ENCODE results near the gene SLC38A11.
"Not testable (repeated sequence)": the region's sequence is repeated elsewhere in the genome, so short reads cannot be mapped to it uniquely, and the experiment has no call there.

SLC38A11 gene, protein sequence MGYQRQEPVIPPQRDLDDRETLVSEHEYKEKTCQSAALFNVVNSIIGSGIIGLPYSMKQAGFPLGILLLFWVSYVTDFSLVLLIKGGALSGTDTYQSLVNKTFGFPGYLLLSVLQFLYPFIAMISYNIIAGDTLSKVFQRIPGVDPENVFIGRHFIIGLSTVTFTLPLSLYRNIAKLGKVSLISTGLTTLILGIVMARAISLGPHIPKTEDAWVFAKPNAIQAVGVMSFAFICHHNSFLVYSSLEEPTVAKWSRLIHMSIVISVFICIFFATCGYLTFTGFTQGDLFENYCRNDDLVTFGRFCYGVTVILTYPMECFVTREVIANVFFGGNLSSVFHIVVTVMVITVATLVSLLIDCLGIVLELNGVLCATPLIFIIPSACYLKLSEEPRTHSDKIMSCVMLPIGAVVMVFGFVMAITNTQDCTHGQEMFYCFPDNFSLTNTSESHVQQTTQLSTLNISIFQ

DNA sequence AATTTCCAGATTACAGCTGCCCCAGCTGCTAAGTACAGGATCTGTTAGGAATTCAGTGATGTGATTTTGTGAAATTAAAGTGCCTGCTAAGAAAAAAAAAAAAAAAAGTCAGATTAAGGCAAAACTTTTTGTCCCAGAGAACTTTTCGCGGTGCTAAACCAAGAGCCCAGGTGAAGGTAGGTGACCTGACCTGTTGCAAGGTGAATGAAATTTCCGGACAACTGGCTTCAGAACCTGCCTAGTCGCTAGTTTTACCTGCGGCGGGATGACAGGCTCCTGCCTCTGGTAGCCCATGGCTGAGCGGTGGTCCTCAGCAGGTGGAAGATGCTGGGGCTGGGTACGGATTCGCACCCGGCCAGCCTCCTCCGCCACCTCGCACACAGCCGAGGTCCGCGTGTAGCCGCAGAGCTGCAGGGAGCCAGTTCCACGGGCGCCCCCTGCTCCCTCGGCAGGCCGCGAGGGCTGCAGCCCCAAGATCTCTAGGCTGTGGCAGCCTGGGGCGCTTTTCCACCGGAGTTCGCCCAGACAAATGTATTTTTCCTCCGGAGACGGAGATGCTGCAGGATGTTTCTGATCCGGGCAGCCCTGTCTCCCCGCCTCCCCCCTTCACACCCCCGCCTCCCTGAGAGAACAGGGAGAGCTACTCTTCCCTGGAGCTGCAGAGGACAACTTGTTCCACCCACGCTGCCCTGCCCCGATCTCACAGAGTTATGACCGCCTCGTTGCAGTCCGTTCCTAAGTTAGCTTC is at the start of gene SLC38A11:
SLC38A11 (minus strand) TSS at position 572 of the 748 bp plus-strand sequence; CDS start at position 294, 278 bp downstream.
- peaks cover 11% of the 10 kb centered on the region for H3K27me3 ChIP-seq (ENCODE audit: control insufficient read depth, insufficient read depth, low read length)
- no peaks in the 10 kb centered on the region for H3K9me3 ChIP-seq (ENCODE audit: control insufficient read depth, insufficient read depth, low read length)
- H3K4me1 ChIP-seq (ENCODE audit: control insufficient read depth, insufficient read depth, low read length): peaks cover 2% of the 10 kb centered on the region
- no peak within 1 kb of the TSS for H3K9ac ChIP-seq (ENCODE audit: low read depth, low read length)
- H3K4me3 ChIP-seq (ENCODE audit: low read depth, low read length): peak within 1 kb of the TSS; percentile 33
- H3K36me3 ChIP-seq (ENCODE audit: control insufficient read depth, insufficient read depth, low read length): no peaks in the 10 kb centered on the region

DNA sequence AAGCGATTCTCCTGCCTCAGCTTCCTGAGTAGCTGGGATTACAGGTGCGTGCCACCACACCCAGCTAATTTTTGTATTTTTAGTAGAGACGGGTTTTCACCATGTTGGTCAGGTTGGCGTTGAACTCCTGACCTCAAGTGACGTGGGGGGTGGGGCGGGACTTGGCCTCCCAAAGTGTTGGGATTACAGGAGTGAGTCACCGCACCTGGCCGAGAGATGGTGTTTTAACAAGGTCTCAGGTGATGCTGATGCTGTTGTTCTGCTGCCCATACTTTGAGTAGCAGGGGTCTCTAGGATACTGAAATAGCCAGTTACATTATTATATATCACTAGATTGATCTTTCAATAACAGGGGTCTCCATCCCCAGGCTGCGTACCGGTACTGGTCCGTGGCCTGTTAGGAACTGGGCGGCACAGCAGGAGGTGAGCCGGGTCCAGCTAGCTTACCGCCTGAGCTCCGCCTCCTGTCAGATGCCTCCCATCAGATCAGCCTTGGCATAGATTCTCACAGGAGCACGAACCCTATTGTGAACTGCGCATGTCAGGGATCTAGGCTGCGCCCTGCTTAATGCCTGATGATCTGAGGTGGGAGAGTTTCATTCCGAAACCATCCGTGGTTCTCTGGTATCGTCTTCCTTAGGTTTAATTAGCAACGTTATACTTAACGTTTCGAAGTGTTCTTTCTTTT is 48.3 kb upstream of the SLC38A11 start:
- Histone ChIP-seq H3K4me3 (ENCODE audit: low read depth, low read length) (no peak overlapping the region), H3K4me1 (ENCODE audit: control insufficient read depth, insufficient read depth, low read length) (no peaks in the 10 kb centered on the region), H3K9ac (ENCODE audit: low read depth, low read length) (no peak overlapping the region), H3K9me3 (ENCODE audit: control insufficient read depth, insufficient read depth, low read length) (no peaks in the 10 kb centered on the region), H3K36me3 (ENCODE audit: control insufficient read depth, insufficient read depth, low read length) (no peaks in the 10 kb centered on the region), H3K27me3 (ENCODE audit: control insufficient read depth, insufficient read depth, low read length) (no peaks in the 10 kb centered on the region)

DNA sequence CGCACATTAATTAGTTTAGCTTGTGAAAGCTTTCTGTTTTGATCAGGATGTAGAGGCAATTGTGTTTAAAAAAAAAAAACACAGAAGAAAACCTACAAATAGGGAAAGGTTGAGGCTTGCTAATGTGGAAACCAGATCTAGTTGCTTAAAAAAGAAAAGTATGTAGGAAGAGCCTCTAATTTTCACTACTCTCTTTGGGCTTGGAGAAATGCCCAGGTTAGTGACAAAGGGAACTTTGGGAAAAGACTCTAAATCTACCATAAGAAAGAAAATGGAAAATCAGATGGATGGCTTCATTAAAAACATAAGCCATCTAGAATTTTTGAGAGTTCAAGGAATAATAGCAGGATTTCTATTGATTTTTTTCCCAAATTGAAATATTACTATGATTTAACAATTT is 47.3 kb upstream of the SLC38A11 start:
- no peaks in the 10 kb centered on the region for H3K36me3 ChIP-seq (ENCODE audit: control insufficient read depth, insufficient read depth, low read length)
- no peaks in the 10 kb centered on the region for H3K4me1 ChIP-seq (ENCODE audit: control insufficient read depth, insufficient read depth, low read length)
- H3K4me3 ChIP-seq (ENCODE audit: low read depth, low read length): no peak overlapping the region
- no peaks in the 10 kb centered on the region for H3K9me3 ChIP-seq (ENCODE audit: control insufficient read depth, insufficient read depth, low read length)
- no peak overlapping the region for H3K9ac ChIP-seq (ENCODE audit: low read depth, low read length)
- H3K27me3 ChIP-seq (ENCODE audit: control insufficient read depth, insufficient read depth, low read length): no peaks in the 10 kb centered on the region

DNA sequence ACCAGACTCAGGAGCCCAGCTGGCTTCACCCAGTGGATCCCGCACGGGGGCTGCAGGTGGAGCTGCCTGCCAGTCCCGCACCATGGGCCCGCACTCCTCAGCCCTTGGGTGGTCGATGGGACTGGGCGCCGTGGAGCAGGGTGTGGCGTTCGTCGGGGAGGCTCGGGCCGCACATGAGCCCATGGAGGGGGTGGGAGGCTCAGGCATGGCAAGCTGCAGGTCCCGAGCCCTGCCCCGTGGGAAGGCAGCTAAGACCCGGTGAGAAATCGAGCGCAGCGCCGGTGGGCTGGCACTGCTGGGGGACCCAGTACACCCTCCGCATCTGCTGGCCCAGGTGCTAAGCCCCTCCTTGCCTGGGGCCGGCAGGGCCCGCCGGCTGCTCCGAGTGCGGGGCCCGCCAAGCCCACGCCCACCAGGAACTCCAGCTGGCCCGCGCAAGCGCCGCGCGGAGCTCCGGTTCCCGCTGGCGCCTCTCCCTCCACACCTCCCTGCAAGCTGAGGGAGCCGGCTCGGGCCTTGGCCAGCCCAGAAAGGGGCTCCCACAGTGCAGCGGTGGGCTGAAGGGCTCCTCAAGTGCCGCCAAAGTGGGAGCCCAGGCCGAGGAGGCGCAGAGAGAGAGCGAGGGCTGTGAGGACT is 39.5 kb upstream of the SLC38A11 start:
- not testable (repeated sequence) for H3K4me3 ChIP-seq (ENCODE audit: low read depth, low read length); H3K36me3 ChIP-seq (ENCODE audit: control insufficient read depth, insufficient read depth, low read length)

DNA sequence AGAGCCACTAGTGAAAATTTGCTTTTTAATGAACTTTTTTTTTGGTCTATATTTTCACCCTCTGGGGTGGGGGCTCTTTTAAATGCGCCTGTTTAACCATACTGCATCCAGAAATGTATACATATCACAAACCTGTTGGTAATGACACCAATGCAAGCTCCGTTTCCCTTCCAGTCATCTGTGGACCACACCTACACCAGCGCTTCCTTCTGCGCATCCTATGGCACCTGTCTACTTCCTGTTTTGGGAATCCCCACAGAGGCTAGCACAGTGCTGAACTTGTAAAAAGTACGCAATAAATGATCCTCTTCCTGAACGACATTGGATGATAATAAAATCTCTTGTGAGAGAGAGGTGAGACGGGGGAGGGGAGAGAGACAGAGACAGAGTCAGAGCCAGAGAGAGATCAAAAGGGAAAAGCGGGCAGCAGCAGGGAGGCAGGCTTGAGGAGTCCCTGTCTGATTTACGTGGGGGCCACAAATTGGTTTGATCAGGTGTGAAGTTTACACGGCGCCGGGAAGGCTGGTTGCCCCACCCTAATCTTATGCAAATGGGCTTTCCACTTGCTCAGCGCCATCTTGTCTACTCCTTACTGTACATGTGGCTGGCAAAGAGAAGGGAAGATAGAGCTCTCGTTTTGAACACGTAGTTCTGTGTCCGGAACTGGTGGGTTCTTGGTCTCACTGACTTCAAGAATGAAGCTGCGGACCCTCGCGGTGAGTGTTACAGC is 38.1 kb upstream of the SLC38A11 start:
- no peak overlapping the region for H3K4me3 ChIP-seq (ENCODE audit: low read depth, low read length)
- H3K9ac ChIP-seq (ENCODE audit: low read depth, low read length): no peak overlapping the region
- H3K4me1 ChIP-seq (ENCODE audit: control insufficient read depth, insufficient read depth, low read length): no peaks in the 10 kb centered on the region
- no peaks in the 10 kb centered on the region for H3K9me3 ChIP-seq (ENCODE audit: control insufficient read depth, insufficient read depth, low read length)
- H3K36me3 ChIP-seq (ENCODE audit: control insufficient read depth, insufficient read depth, low read length): no peaks in the 10 kb centered on the region
- H3K27me3 ChIP-seq (ENCODE audit: control insufficient read depth, insufficient read depth, low read length): no peaks in the 10 kb centered on the region

More for the DNA sequence above, 39.5 kb upstream of the SLC38A11 start:
- not testable (repeated sequence) for H3K9me3 ChIP-seq (ENCODE audit: control insufficient read depth, insufficient read depth, low read length); H3K9ac ChIP-seq (ENCODE audit: low read depth, low read length); H3K4me1 ChIP-seq (ENCODE audit: control insufficient read depth, insufficient read depth, low read length); H3K27me3 ChIP-seq (ENCODE audit: control insufficient read depth, insufficient read depth, low read length)

DNA sequence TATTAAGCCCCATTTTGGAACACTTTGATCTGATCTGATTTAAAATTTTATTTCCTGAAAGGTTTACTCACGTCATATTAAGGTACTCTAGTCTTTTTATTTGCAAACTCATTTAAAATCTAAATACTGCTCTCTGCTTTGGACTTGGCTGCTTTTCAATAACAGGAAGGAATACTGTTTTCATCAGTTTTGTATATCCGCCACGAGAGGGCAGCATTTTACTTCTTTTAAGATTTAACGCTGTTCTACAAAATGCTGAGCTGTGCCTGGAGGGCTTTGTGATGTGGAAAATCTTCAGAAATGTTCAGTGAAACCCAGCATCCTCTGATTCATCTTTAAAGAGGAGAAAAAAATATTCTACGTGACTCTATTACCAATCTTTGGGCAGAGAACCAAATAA is 37.5 kb upstream of the SLC38A11 start:
- Histone ChIP-seq H3K9me3 (ENCODE audit: control insufficient read depth, insufficient read depth, low read length) (no peaks in the 10 kb centered on the region), H3K4me1 (ENCODE audit: control insufficient read depth, insufficient read depth, low read length) (no peaks in the 10 kb centered on the region), H3K4me3 (ENCODE audit: low read depth, low read length) (no peak overlapping the region), H3K27me3 (ENCODE audit: control insufficient read depth, insufficient read depth, low read length) (no peaks in the 10 kb centered on the region), H3K9ac (ENCODE audit: low read depth, low read length) (no peak overlapping the region), H3K36me3 (ENCODE audit: control insufficient read depth, insufficient read depth, low read length) (no peaks in the 10 kb centered on the region)

DNA sequence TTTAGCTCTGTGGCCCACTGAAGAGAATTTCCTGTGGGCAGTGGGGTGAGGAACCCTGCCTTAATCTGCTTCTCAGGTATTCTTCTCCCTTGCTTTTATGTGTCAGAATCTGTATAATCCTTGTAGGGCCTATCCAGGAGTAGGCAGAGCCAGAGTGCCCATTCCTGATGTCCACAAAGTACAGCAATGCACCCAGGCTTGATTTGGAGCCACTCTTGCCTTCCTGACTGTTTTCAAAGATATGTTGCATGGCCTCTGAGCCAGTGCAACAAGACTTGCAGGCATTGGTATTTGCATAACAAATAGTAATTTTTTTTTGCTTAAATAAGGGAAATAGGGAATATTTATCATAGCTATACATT is 36.7 kb upstream of the SLC38A11 start:
- H3K9ac ChIP-seq (ENCODE audit: low read depth, low read length); H3K4me3 ChIP-seq (ENCODE audit: low read depth, low read length); H3K27me3 ChIP-seq (ENCODE audit: control insufficient read depth, insufficient read depth, low read length); H3K4me1 ChIP-seq (ENCODE audit: control insufficient read depth, insufficient read depth, low read length); H3K36me3 ChIP-seq (ENCODE audit: control insufficient read depth, insufficient read depth, low read length); H3K9me3 ChIP-seq (ENCODE audit: control insufficient read depth, insufficient read depth, low read length): not testable (repeated sequence)

DNA sequence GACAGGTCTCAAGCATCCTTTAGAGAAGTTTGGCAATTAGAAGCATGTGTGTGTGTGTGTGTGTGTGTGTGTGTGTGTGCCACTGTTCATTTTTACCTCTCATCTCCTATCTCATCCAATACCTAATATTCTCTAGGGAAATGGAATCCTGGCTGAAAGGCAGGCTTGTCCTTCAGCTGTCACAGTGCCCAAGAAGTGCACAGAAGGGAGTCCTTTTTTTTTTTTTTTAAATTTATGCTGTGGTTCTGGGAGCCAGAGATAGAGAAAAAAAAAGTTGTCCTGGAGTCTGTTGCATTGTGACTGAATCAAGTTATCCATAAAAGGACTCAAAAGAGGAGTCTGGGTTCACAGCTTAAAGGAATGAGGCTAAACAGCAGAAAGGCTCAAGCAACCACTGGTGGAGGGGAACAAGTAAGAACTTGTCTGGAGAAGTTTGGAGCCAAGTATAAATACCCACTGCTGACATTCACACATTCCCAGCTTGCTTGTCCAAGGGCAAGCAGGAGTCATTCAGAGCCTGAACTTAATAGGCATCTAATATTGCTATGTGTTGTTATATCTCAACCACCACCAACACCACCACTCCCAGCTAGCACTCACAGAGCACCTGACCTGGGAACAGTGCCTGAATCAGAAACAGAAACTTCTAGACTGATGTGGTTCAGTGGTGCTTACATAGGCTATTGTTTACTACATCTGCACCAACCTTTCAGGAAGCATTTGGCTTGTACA is 36.2 kb upstream of the SLC38A11 start:
- H3K36me3 ChIP-seq (ENCODE audit: control insufficient read depth, insufficient read depth, low read length); H3K9ac ChIP-seq (ENCODE audit: low read depth, low read length); H3K4me1 ChIP-seq (ENCODE audit: control insufficient read depth, insufficient read depth, low read length); H3K9me3 ChIP-seq (ENCODE audit: control insufficient read depth, insufficient read depth, low read length); H3K27me3 ChIP-seq (ENCODE audit: control insufficient read depth, insufficient read depth, low read length); H3K4me3 ChIP-seq (ENCODE audit: low read depth, low read length): not testable (repeated sequence)

DNA sequence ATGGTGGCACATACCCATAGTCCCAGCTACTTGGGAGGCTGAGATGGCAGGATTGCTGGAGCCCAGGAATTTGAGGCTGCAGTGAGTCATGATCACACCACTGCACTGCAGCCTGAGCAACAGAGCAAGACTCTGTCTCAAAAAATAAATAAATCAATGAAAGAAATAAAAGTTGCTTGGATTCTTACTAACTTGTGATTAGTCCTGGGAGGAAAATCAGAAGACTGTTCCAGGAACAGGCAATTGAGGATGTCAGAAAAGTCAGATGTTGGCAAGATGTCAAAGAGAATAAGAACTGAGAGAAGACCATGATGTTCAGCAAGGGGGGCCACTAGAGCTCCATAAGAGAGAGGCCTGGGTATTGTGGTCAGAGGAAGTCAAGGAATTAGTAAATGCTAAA is 35.6 kb upstream of the SLC38A11 start:
- not testable (repeated sequence) for H3K9me3 ChIP-seq (ENCODE audit: control insufficient read depth, insufficient read depth, low read length); H3K4me3 ChIP-seq (ENCODE audit: low read depth, low read length); H3K27me3 ChIP-seq (ENCODE audit: control insufficient read depth, insufficient read depth, low read length); H3K4me1 ChIP-seq (ENCODE audit: control insufficient read depth, insufficient read depth, low read length); H3K36me3 ChIP-seq (ENCODE audit: control insufficient read depth, insufficient read depth, low read length); H3K9ac ChIP-seq (ENCODE audit: low read depth, low read length)

DNA sequence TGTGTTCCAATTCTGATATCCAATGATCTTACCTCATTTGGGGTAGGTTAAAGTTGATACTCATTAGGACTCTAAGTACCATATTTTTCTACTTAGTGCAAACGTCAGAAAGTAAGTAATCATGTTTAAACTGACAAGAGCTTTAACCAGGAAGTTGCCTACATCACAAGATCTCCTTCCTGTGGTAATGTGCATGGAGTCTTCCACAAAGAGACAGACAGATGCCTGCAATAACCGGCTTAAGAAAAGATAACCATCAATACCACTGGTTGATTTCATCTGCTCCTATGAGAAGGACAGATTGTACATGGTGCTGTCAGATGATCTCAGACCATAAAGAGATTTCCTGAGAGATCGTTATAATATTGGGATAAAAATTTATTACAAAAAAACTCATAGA is 33.5 kb upstream of the SLC38A11 start:
- not testable (repeated sequence) for H3K36me3 ChIP-seq (ENCODE audit: control insufficient read depth, insufficient read depth, low read length); H3K4me3 ChIP-seq (ENCODE audit: low read depth, low read length); H3K4me1 ChIP-seq (ENCODE audit: control insufficient read depth, insufficient read depth, low read length)

DNA sequence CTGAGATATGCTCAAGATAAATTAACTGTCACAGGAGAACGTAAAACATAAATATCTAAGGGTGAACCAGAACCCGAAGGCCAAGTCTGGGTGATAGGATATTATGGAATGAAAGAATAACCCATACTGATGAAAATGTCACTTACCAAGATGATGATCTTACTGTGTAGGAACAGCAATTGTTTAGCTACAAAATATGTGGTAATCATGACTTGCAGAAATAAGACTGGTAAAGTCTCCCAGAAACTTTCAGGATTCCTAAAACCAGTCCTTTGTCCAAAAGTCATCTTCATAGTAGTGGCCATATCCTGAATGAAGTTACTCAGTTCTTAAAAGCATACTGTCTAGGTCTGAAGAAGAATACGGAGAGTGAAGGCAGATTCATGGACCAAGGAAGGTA is 30.7 kb upstream of the SLC38A11 start:
- not testable (repeated sequence) for H3K27me3 ChIP-seq (ENCODE audit: control insufficient read depth, insufficient read depth, low read length); H3K4me1 ChIP-seq (ENCODE audit: control insufficient read depth, insufficient read depth, low read length); H3K9me3 ChIP-seq (ENCODE audit: control insufficient read depth, insufficient read depth, low read length); H3K9ac ChIP-seq (ENCODE audit: low read depth, low read length); H3K4me3 ChIP-seq (ENCODE audit: low read depth, low read length); H3K36me3 ChIP-seq (ENCODE audit: control insufficient read depth, insufficient read depth, low read length)

More for the DNA sequence above, 33.5 kb upstream of the SLC38A11 start:
- H3K9ac ChIP-seq (ENCODE audit: low read depth, low read length); H3K9me3 ChIP-seq (ENCODE audit: control insufficient read depth, insufficient read depth, low read length); H3K27me3 ChIP-seq (ENCODE audit: control insufficient read depth, insufficient read depth, low read length): not testable (repeated sequence)
